Right atrium auricular region (tissue), 2 donors: ENCODE data around the gene NME7. TPM values are rescaled to one million over a fixed set of nuclear protein-coding genes. Genes with fewer than 3 reads are reported as not detected.
A peak's percentile ranks its signal among the peaks of the same experiment; 100 is the strongest.

Experiments
- DNase-seq: peaks from one replicate; pipeline ENCODE4 v3.0.0-alpha.2; 2019; ENCODE audit warnings: low spot score
- H3K27ac ChIP-seq, 2 donors: fragments of 200-600 bp; sonication (generic); 1 replicate in 1 of 2; 2 replicates in 1 of 2; pipeline ENCODE4 v1.5.1; 2016 to 2019
- H3K27me3 ChIP-seq, 2 donors: fragments of 200-600 bp; sonication (generic); one replicate each; pipeline versions ENCODE4 v1.5.1 to v1.6.0; 2017 to 2019
- H3K36me3 ChIP-seq: fragments of 200-600 bp; sonication (generic); one replicate; pipeline ENCODE4 v1.5.1; 2016
- H3K4me1 ChIP-seq, 2 donors: fragments of 200-600 bp; sonication (generic); one replicate each; pipeline versions ENCODE4 v1.5.1 to v1.6.0; 2017 to 2019
- H3K4me3 ChIP-seq, 2 donors: fragments of 200-600 bp; sonication (generic); 1 replicate in 1 of 2; 2 replicates in 1 of 2; pipeline ENCODE4 v1.5.1; 2017 to 2019; ENCODE audit warnings: mild to moderate bottlenecking in 1 of 2, moderate library complexity in 1 of 2
- H3K9me3 ChIP-seq, 2 donors: fragments of 200-600 bp; sonication (generic); one replicate each; pipeline ENCODE4 v1.5.1; 2019
- CTCF ChIP-seq, 2 donors: fragments of 200-600 bp; sonication (generic); IDR thresholded peaks; one replicate each; pipeline ENCODE4 v1.5.1; 2019; ENCODE audit warnings: antibody characterized with exemption in 2 of 2
- total RNA-seq, 2 donors: library from RNA; depleted of rRNA; stranded (reverse); fragments of >200 nt; gene quantifications; one replicate each; pipeline ENCODE4 v1.1.0, GENCODE V29; 2016

Gene NME7
- total RNA-seq, 2 donors from 2014 or later, result 9.1 to 10.4 TPM

- peaks cover 0 to 71% of the 10 kb centered on the region in 2 donors for H3K4me1 ChIP-seq
- TF ChIP-seq CTCF (IDR thresholded peaks at IDR 0.05), result no peak
- no peak overlapping the region for H3K4me3 ChIP-seq
- H3K27ac ChIP-seq, result peak overlapping the region in 1 of 2 donors; percentile 96
- H3K27me3 ChIP-seq, result no peaks in the 10 kb centered on the region
- H3K36me3 ChIP-seq, result peaks cover 43% of the 10 kb centered on the region
- no peaks in the 10 kb centered on the region for H3K9me3 ChIP-seq
- no peak for DNase-seq
Measured at GRCh38 chr1:169118227-169118626, 249.4 kb downstream of the NME7 start.

GRCh38 chr1:169117599-169117998 is 250.0 kb downstream of the NME7 start:
- no peak overlapping the region for H3K4me3 ChIP-seq
- no peaks in the 10 kb centered on the region for H3K27me3 ChIP-seq
- H3K9me3 ChIP-seq, result no peaks in the 10 kb centered on the region
- H3K27ac ChIP-seq, result peak overlapping the region; percentile 43 to 96
- TF ChIP-seq CTCF (IDR thresholded peaks at IDR 0.05), result no peak
- H3K36me3 ChIP-seq, result peaks cover 48% of the 10 kb centered on the region
- peaks cover 0 to 72% of the 10 kb centered on the region in 2 donors for H3K4me1 ChIP-seq
- DNase-seq, result no peak

DNA sequence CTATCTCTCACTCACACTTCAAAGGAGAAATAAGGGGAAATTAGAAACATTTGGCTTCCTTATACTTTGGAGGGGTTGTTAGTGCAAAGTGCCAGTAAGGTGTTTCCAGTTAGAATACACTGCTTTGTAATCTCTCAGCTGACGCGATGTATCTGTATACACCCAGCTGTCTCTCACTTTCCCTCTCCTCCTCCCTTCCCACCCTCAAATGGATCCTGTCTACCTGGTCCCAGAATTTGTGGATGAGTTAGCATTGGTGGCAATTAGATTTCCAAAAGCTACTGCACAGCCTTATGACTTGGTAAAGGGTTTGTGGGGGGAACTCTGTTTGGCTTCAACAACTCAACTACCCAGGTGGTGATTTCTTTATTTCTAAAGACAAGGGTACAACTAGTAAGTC is 250.6 kb downstream of the NME7 start:
- no peaks in the 10 kb centered on the region for H3K27me3 ChIP-seq
- H3K4me3 ChIP-seq, result no peak overlapping the region
- peaks cover 0 to 75% of the 10 kb centered on the region in 2 donors for H3K4me1 ChIP-seq
- DNase-seq, result no peak
- H3K27ac ChIP-seq, result peak overlapping the region; percentile 43 to 96
- peaks cover 48% of the 10 kb centered on the region for H3K36me3 ChIP-seq
- no peaks in the 10 kb centered on the region for H3K9me3 ChIP-seq
- TF ChIP-seq CTCF (IDR thresholded peaks at IDR 0.05), result no peak

DNA sequence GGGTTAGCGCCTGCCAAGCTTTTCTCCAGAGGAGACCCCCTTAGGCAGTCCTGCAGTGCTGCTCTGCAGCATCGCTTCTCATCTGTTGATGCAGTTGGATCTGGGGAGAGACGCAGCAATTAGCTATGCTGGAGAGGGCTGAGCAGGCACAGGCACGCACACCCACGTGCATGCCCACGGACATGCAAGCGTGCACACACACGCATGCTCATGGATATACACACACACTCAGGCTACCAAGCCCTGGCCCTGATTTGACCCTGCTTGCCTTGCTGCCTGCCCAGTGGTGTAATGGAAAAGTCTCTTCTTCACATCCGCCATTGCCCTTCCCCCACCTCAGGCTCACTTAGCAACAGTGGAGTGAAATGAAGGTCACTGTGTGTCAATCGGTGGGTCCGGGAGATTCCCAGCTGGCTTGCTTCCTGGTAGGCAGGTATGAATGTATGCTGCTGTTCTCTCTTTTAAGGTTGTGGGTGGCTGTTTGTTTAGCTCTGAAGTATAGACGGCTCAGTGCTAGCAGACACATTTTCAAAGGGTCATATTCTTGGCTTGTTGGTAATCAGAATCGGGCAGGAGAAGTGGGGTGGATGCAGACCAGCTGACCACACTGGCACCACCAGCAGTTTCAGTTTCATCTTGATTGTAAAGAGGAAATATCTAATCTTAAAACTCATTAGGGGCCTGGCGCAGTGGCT is 251.6 kb downstream of the NME7 start:
- TF ChIP-seq CTCF (IDR thresholded peaks at IDR 0.05), result no peak
- H3K27ac ChIP-seq, result peak overlapping the region; percentile 43 to 96
- no peak for DNase-seq
- H3K4me1 ChIP-seq, result peaks cover 0 to 81% of the 10 kb centered on the region in 2 donors
- H3K27me3 ChIP-seq, result no peaks in the 10 kb centered on the region
- H3K36me3 ChIP-seq, result peaks cover 47% of the 10 kb centered on the region
- no peaks in the 10 kb centered on the region for H3K9me3 ChIP-seq
- H3K4me3 ChIP-seq, result no peak overlapping the region

DNA sequence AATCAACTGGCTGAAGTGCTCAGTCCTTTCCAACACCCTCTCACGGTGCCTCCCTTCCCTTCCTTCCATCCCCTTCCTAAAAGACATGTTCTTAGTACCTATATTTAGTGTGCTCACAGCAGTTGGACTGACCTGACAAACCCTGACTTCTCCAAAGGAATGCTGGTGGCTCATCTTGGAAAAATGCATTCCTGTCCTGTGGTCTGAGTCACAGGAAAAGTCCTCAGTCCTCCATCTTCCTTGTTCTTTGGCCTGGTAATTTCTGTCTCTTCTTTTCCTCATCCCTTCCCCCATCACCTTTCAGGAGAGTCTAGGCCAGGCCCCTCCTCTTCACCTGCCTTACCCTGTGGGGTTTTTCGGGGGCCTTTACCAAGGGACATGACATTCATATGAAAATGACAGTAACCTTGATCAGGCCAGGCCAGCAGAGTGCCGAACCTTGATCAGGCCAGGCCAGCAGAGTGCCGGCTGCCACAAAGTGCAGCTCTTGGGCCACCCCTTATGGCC is 253.9 kb downstream of the NME7 start:
- no peak for TF ChIP-seq CTCF (IDR thresholded peaks at IDR 0.05)
- peak overlapping the region; percentile 53 to 96 for H3K27ac ChIP-seq
- peaks cover 0 to 91% of the 10 kb centered on the region in 2 donors for H3K4me1 ChIP-seq
- no peaks in the 10 kb centered on the region for H3K27me3 ChIP-seq
- H3K4me3 ChIP-seq, result no peak overlapping the region
- no peak for DNase-seq
- peaks cover 47% of the 10 kb centered on the region for H3K36me3 ChIP-seq
- no peaks in the 10 kb centered on the region for H3K9me3 ChIP-seq
